T47D (cell line): ENCODE data around the gene CNPY4.

ENCODE experiments used
- DNase-seq, 2 experiments: peaks; one replicate each; pipeline versions ENCODE4 v3.0.0 to v3.0.0-alpha.2; 2011 to 2012; ENCODE audit warnings: low read depth in 1 of 2, low spot score in 1 of 2
- JUND ChIP-seq: IDR thresholded peaks from 2 replicates; pipeline ENCODE4 v1.6.1; 2012; ENCODE audit warnings: low read depth
- in situ Hi-C: cut with HindIII; loops from 2 replicates; pipeline ENCODE4 v1.10.0; 2016; ENCODE audit warnings: low sequenced_read_pairs, low pct_unique_long_range_greater_than_20kb

CNPY4 gene

GRCh38 chr7:100158229-100159098 lies 39.0 kb downstream of the CNPY4 start, which contains the start of gene TRAPPC14:
Gene TRAPPC14 (minus strand): TSS chr7:100158723. CDS start chr7:100158499, 224 bp downstream.
- DNase-seq = peak; percentile 80 to 93
- no peak for TF ChIP-seq JUND
- in situ Hi-C loops = no loop called here

- TF ChIP-seq JUND = no peak
- no peak for DNase-seq
- in situ Hi-C loops = no loop called here
These were observed 39.7 kb downstream of the CNPY4 start for GRCh38 chr7:100159099-100159623.

GRCh38 chr7:100160067-100160466 lies 40.6 kb downstream of the CNPY4 start:
- TF ChIP-seq JUND = no peak
- DNase-seq = no peak
- in situ Hi-C loops = no loop called here

- TF ChIP-seq JUND = no peak
- no peak for DNase-seq
- in situ Hi-C loops = no loop called here
These were observed 43.6 kb downstream of the CNPY4 start for GRCh38 chr7:100163006-100163531.

- no peak for DNase-seq
- in situ Hi-C loops = no loop called here
- TF ChIP-seq JUND = no peak
These were observed 44.4 kb downstream of the CNPY4 start for GRCh38 chr7:100163871-100164270.

GRCh38 chr7:100166317-100166940 lies 47.0 kb downstream of the CNPY4 start:
- TF ChIP-seq JUND = no peak
- DNase-seq = no peak
- in situ Hi-C loops = no loop called here

- TF ChIP-seq JUND = no peak
- no peak for DNase-seq
- in situ Hi-C loops = no loop called here
These were observed 47.8 kb downstream of the CNPY4 start for GRCh38 chr7:100166970-100167911.

GRCh38 chr7:100167912-100168323 lies 48.5 kb downstream of the CNPY4 start:
- no peak for DNase-seq
- in situ Hi-C loops = no loop called here
- no peak for TF ChIP-seq JUND

- no peak for TF ChIP-seq JUND
- in situ Hi-C loops = no loop called here
- DNase-seq = no peak
These were observed 49.9 kb downstream of the CNPY4 start for GRCh38 chr7:100169147-100169850.

- in situ Hi-C loops = no loop called here
- TF ChIP-seq JUND = no peak
- no peak for DNase-seq
These were observed 50.9 kb downstream of the CNPY4 start for GRCh38 chr7:100170101-100170897.
